Measurements from ENCODE around the gene SUGP2. TPM values are rescaled to one million over a fixed set of nuclear protein-coding genes. Genes with fewer than 3 reads are reported as not detected.

SUGP2 gene
- total and polyA plus RNA-seq, 4 donors, result 27.6 to 73.4 (median 59.6) TPM

- no peaks in the 10 kb centered on the region for H3K27me3 ChIP-seq (ENCODE audit: control insufficient read depth in 3 of 3, insufficient read depth in 3 of 3, low read length in 2 of 3)
- TF ChIP-seq CTCF (IDR thresholded peaks at IDR 0.05; ENCODE audit: control extremely low read depth, extremely low read depth), result no peak
- no peak overlapping the region for H3K4me3 ChIP-seq
- WGBS, 2 donors, result 89 to 90% methylated on average over 18 of the region's 18 CpGs
- no peak overlapping the region for H3K27ac ChIP-seq (ENCODE audit: low read depth in 1 of 2, low read length in 1 of 2)
- H3K4me1 ChIP-seq (ENCODE audit: control insufficient read depth in 5 of 5, insufficient read depth in 5 of 5, low read length in 5 of 5), result peaks cover 0 to 6% (median 0%) of the 10 kb centered on the region in 5 donors
- no peak for DNase-seq
- no peak overlapping the region for H3K9ac ChIP-seq (ENCODE audit: insufficient read depth in 1 of 2, low read length in 2 of 2)
- no peaks in the 10 kb centered on the region for H3K9me3 ChIP-seq (ENCODE audit: control insufficient read depth in 4 of 4, insufficient read depth in 3 of 4, low read length in 3 of 4)
- peaks cover 24 to 53% (median 39%) of the 10 kb centered on the region in 4 donors for H3K36me3 ChIP-seq (ENCODE audit: control insufficient read depth in 4 of 4, insufficient read depth in 4 of 4, low read length in 4 of 4)
- ATAC-seq (ENCODE audit: insufficient read depth, low FRiP score), result no peak
Observed at GRCh38 chr19:19004144-19004543, 29.2 kb downstream of the SUGP2 start.

- DNase-seq (no peak), ATAC-seq (ENCODE audit: insufficient read depth, low FRiP score) (no peak)
- Histone ChIP-seq H3K9me3 (ENCODE audit: control insufficient read depth in 4 of 4, insufficient read depth in 3 of 4, low read length in 3 of 4) (no peaks in the 10 kb centered on the region), H3K36me3 (ENCODE audit: control insufficient read depth in 4 of 4, insufficient read depth in 4 of 4, low read length in 4 of 4) (peaks cover 12 to 49% (median 30%) of the 10 kb centered on the region in 4 donors), H3K4me1 (ENCODE audit: control insufficient read depth in 5 of 5, insufficient read depth in 5 of 5, low read length in 5 of 5) (peaks cover 0 to 12% (median 5%) of the 10 kb centered on the region in 5 donors), H3K9ac (ENCODE audit: insufficient read depth in 1 of 2, low read length in 2 of 2) (no peak overlapping the region), H3K4me3 (no peak overlapping the region), H3K27me3 (ENCODE audit: control insufficient read depth in 3 of 3, insufficient read depth in 3 of 3, low read length in 2 of 3) (no peaks in the 10 kb centered on the region), H3K27ac (ENCODE audit: low read depth in 1 of 2, low read length in 1 of 2) (no peak overlapping the region)
- no peak for TF ChIP-seq CTCF (IDR thresholded peaks at IDR 0.05; ENCODE audit: control extremely low read depth, extremely low read depth)
- WGBS, 2 donors, result 89% methylated on average over 11 of the region's 11 CpGs
Observed at GRCh38 chr19:18999896-19000620, 33.3 kb downstream of the SUGP2 start.

- H3K36me3 ChIP-seq (ENCODE audit: control insufficient read depth in 4 of 4, insufficient read depth in 4 of 4, low read length in 4 of 4), result peaks cover 12 to 48% (median 28%) of the 10 kb centered on the region in 4 donors
- ATAC-seq (ENCODE audit: insufficient read depth, low FRiP score) (no peak), DNase-seq (no peak)
- H3K4me1 ChIP-seq (ENCODE audit: control insufficient read depth in 5 of 5, insufficient read depth in 5 of 5, low read length in 5 of 5), result peaks cover 0 to 15% (median 5%) of the 10 kb centered on the region in 5 donors
- no peaks in the 10 kb centered on the region for H3K9me3 ChIP-seq (ENCODE audit: control insufficient read depth in 4 of 4, insufficient read depth in 3 of 4, low read length in 3 of 4)
- no peak for TF ChIP-seq CTCF (IDR thresholded peaks at IDR 0.05; ENCODE audit: control extremely low read depth, extremely low read depth)
- no peak overlapping the region for H3K4me3 ChIP-seq
- H3K27me3 ChIP-seq (ENCODE audit: control insufficient read depth in 3 of 3, insufficient read depth in 3 of 3, low read length in 2 of 3), result no peaks in the 10 kb centered on the region
- no peak overlapping the region for H3K9ac ChIP-seq (ENCODE audit: insufficient read depth in 1 of 2, low read length in 2 of 2)
- H3K27ac ChIP-seq (ENCODE audit: low read depth in 1 of 2, low read length in 1 of 2), result no peak overlapping the region
- WGBS, 2 donors, result 45 to 55% methylated on average over 14 of the region's 14 CpGs
Observed at GRCh38 chr19:18999016-18999758, 34.1 kb downstream of the SUGP2 start.

Data from lung (tissue), 12 donors.